ENCODE data around the gene APBA3. TPM values are rescaled to one million over a fixed set of nuclear protein-coding genes. Genes with fewer than 3 reads are reported as not detected.

Gene APBA3
- total and polyA plus RNA-seq, 9 of the 15 experiments (the other 6 are each of a cell fraction or from before 2014, with no cell fraction given) = 0.10 to 29.5 (median 11.5) TPM

DNA sequence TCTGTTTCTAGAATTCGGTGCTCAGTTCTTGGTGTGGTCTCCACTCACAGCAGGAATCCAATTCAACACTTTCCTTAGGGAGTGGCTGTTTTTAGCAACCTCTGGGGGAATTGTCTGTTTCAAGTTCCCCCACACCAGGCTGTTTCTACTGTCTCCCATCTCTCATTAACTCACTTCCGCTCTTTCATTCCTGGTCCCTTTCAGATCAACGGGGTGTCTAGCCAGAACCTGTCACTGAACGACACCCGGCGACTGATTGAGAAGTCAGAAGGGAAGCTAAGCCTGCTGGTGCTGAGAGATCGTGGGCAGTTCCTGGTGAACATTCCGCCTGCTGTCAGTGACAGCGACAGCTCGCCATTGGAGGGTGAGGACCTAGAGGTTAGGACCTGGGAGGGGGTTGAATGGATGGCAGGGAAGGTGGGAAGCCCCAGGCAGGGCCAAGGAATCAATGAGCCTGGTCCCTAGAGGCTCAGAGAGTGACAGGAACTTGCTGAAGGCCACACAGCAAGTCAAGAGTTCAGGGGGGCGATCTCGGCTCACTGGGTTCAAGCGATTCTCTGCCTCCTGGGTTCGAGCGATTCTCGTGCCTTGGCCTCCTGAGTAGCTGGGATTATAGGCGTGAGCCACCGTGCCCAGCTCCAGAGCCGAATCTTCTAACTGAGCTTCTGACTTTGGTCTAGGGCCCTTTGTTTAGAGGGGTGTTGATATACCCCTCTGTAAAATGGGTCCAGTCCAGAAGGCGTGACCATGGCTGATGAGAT lies 27.8 kb downstream of the APBA3 start (continued):
- TF ChIP-seq NFIC (IDR thresholded peaks at IDR 0.05) (0 out of 2 replicates have a peak, but pooled peaks have one; percentile 10), SREBF2 (CRISPR knock-in tag; IDR thresholded peaks at IDR 0.05) (no peak), DACH1 (IDR thresholded peaks at IDR 0.05; ENCODE audit: partially characterized antibody) (peak; percentile 30), SMAD4 (CRISPR knock-in tag; conservative IDR thresholded peaks at IDR 0.05) (0 out of 2 replicates have a peak, but pooled peaks have one; percentile 41), NCOR1 (IDR thresholded peaks at IDR 0.05) (peak; percentile 17; the same call in 1 of the 2 replicates), DDX20 (tag; IDR thresholded peaks at IDR 0.05; ENCODE audit: low read depth) (no peak), CBX8 (IDR thresholded peaks at IDR 0.05; ENCODE audit: borderline replicate concordance, extremely low read depth, low read depth, low read length, poor library complexity, severe bottlenecking) (no peak), ARID1B (IDR thresholded peaks at IDR 0.05) (0 out of 2 replicates have a peak, but pooled peaks have one; percentile 12), CHD4 (IDR thresholded peaks at IDR 0.05; ENCODE audit: insufficient read depth, insufficient replicate concordance, low read depth, low read length, poor library complexity, severe bottlenecking) (peak; percentile 55), MIER1 (IDR thresholded peaks at IDR 0.05; ENCODE audit: low read depth) (peak; percentile 100)
- TF ChIP-seq, protein P1, sequence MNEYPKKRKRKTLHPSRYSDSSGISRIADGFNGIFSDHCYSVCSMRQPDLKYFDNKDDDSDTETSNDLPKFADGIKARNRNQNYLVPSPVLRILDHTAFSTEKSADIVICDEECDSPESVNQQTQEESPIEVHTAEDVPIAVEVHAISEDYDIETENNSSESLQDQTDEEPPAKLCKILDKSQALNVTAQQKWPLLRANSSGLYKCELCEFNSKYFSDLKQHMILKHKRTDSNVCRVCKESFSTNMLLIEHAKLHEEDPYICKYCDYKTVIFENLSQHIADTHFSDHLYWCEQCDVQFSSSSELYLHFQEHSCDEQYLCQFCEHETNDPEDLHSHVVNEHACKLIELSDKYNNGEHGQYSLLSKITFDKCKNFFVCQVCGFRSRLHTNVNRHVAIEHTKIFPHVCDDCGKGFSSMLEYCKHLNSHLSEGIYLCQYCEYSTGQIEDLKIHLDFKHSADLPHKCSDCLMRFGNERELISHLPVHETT (CRISPR knock-in tag; conservative IDR thresholded peaks at IDR 0.05 in 1 of 2, IDR thresholded peaks at IDR 0.05 in 1 of 2) = no peak
